Posterior vena cava (tissue), 2 donors: Measurements from ENCODE around the gene AAMDC. TPM values are rescaled to one million over a fixed set of nuclear protein-coding genes. Genes with fewer than 3 reads are reported as not detected.

Experiments
- total RNA-seq, 2 donors: library from RNA; stranded (reverse); fragmentation: NEBNext Ultra II Directional; extraction: Animal tissue kit (Norgen Biotek cat#: 25700); gene quantifications; one replicate each; pipeline ENCODE4 v1.2.1, GENCODE V29; 2021
- donor health status: DM: yes; HTN: yes; CAD: no.
- donor health status: DM: yes; HTN: yes; CAD: no.

The AAMDC gene
- total RNA-seq, 2 donors from 2014 or later: 19.5 to 25.3 TPM

Other genes starting within 250 kb of the AAMDC start
- under 1 TPM; 0.14 to 0.19 TPM for gene AQP11, start 231.2 kb upstream of the AAMDC start, total RNA-seq
- gene CLNS1A, start 183.3 kb upstream of the AAMDC start, total RNA-seq: 10 to 100 TPM; 58.8 to 65.0 TPM
- gene RSF1, start 422 bp upstream of the AAMDC start, total RNA-seq: 10 to 100 TPM; 54.9 to 69.5 TPM
- 10 to 100 TPM; 20.7 to 22.0 TPM for gene INTS4, start 173.5 kb downstream of the AAMDC start, total RNA-seq
- under 1 TPM; 0.38 to 0.51 TPM for gene KCTD14, start 202.1 kb downstream of the AAMDC start, total RNA-seq
- gene THRSP, start 242.7 kb downstream of the AAMDC start, total RNA-seq: not detected